Measurements from ENCODE around the gene BAG3. TPM values are rescaled to one million over a fixed set of nuclear protein-coding genes. Genes with fewer than 3 reads are reported as not detected.

Gene BAG3
- total RNA-seq, 4 donors from 2014 or later: 22.5 to 85.7 (median 32.4) TPM

GRCh38 chr10:119620241-119621077, 30.7 kb upstream of the BAG3 start:
- peaks cover 0 to 4% (median 0%) of the 10 kb centered on the region in 4 donors for H3K4me1 ChIP-seq
- 45 to 74% methylated on average over 3 to 9 of the region's 10 CpGs for WGBS, 2 donors (ENCODE audit: low coverage in 1 of 2)

GRCh38 chr10:119621078-119621384, 30.1 kb upstream of the BAG3 start:
- 83% methylated on average over 3 of the region's 3 CpGs for WGBS, 2 donors (ENCODE audit: low coverage in 1 of 2)
- Histone ChIP-seq H3K4me3 (no peak overlapping the region), H3K4me1 (peaks cover 0 to 4% (median 0%) of the 10 kb centered on the region in 4 donors), H3K27me3 (no peaks in the 10 kb centered on the region), H3K9me3 (no peaks in the 10 kb centered on the region), H3K27ac (no peak overlapping the region), H3K36me3 (no peaks in the 10 kb centered on the region)
- DNase-seq: no peak
- in situ Hi-C loops (cut with MboI; ENCODE audit: low pct_ligation_motif_present in 1 of 4, low pct_unique_long_range_greater_than_20kb in 1 of 4, low sequenced_read_pairs in 3 of 4) (no loop called here), intact Hi-C loops (cut with DNase I; ENCODE audit: low total_unique reads) (no loop called here)
- TF ChIP-seq EP300 (IDR thresholded peaks at IDR 0.05; ENCODE audit: low read depth) (no peak), POLR2AphosphoS5 (IDR thresholded peaks at IDR 0.05) (no peak), CTCF (IDR thresholded peaks at IDR 0.05) (no peak), POLR2A (IDR thresholded peaks at IDR 0.05) (no peak)

More at GRCh38 chr10:119620241-119621077, 30.7 kb upstream of the BAG3 start:
- DNase-seq: no peak
- in situ Hi-C loops (cut with MboI; ENCODE audit: low pct_ligation_motif_present in 1 of 4, low pct_unique_long_range_greater_than_20kb in 1 of 4, low sequenced_read_pairs in 3 of 4) (no loop called here), intact Hi-C loops (cut with DNase I; ENCODE audit: low total_unique reads) (no loop called here)
- TF ChIP-seq CTCF (IDR thresholded peaks at IDR 0.05) (no peak), EP300 (IDR thresholded peaks at IDR 0.05; ENCODE audit: low read depth) (no peak)
- H3K27ac ChIP-seq: no peak overlapping the region
- no peak overlapping the region for H3K4me3 ChIP-seq
- H3K36me3 ChIP-seq: no peaks in the 10 kb centered on the region
- H3K9me3 ChIP-seq: no peaks in the 10 kb centered on the region
- no peaks in the 10 kb centered on the region for H3K27me3 ChIP-seq

GRCh38 chr10:119625570-119626280, 25.5 kb upstream of the BAG3 start:
- intact Hi-C loops (cut with DNase I; ENCODE audit: low total_unique reads) (no loop called here), in situ Hi-C loops (cut with MboI; ENCODE audit: low pct_ligation_motif_present in 1 of 4, low pct_unique_long_range_greater_than_20kb in 1 of 4, low sequenced_read_pairs in 3 of 4) (no loop called here)
- no peak for DNase-seq
- Histone ChIP-seq H3K36me3 (no peaks in the 10 kb centered on the region), H3K27me3 (no peaks in the 10 kb centered on the region), H3K27ac (no peak overlapping the region), H3K9me3 (no peaks in the 10 kb centered on the region), H3K4me1 (no peaks in the 10 kb centered on the region), H3K4me3 (no peak overlapping the region)
- 99 to 100% methylated on average over 1 to 6 of the region's 6 CpGs for WGBS, 2 donors (ENCODE audit: low coverage in 1 of 2)
- TF ChIP-seq POLR2A (IDR thresholded peaks at IDR 0.05) (no peak), POLR2AphosphoS5 (IDR thresholded peaks at IDR 0.05) (no peak), EP300 (IDR thresholded peaks at IDR 0.05; ENCODE audit: low read depth) (no peak), CTCF (IDR thresholded peaks at IDR 0.05) (no peak)

- no peak for DNase-seq
- H3K27me3 ChIP-seq: no peaks in the 10 kb centered on the region
- in situ Hi-C loops (cut with MboI; ENCODE audit: low pct_ligation_motif_present in 1 of 4, low pct_unique_long_range_greater_than_20kb in 1 of 4, low sequenced_read_pairs in 3 of 4): no loop called here
- intact Hi-C loops (cut with DNase I; ENCODE audit: low total_unique reads): no loop called here
- no peaks in the 10 kb centered on the region for H3K9me3 ChIP-seq
- H3K4me3 ChIP-seq: no peak overlapping the region
- 71 to 90% methylated on average over 1 to 5 of the region's 5 CpGs for WGBS, 2 donors (ENCODE audit: low coverage in 1 of 2)
- H3K36me3 ChIP-seq: no peaks in the 10 kb centered on the region
- H3K27ac ChIP-seq: no peak overlapping the region
- TF ChIP-seq POLR2AphosphoS5 (IDR thresholded peaks at IDR 0.05) (no peak), CTCF (IDR thresholded peaks at IDR 0.05) (no peak), EP300 (IDR thresholded peaks at IDR 0.05; ENCODE audit: low read depth) (no peak), POLR2A (IDR thresholded peaks at IDR 0.05) (no peak)
- no peaks in the 10 kb centered on the region for H3K4me1 ChIP-seq
Observed at GRCh38 chr10:119630300-119630699, 20.9 kb upstream of the BAG3 start.

Measured in transverse colon (tissue), 4 donors.